ENCODE measurements around the gene THOC6.

DNA sequence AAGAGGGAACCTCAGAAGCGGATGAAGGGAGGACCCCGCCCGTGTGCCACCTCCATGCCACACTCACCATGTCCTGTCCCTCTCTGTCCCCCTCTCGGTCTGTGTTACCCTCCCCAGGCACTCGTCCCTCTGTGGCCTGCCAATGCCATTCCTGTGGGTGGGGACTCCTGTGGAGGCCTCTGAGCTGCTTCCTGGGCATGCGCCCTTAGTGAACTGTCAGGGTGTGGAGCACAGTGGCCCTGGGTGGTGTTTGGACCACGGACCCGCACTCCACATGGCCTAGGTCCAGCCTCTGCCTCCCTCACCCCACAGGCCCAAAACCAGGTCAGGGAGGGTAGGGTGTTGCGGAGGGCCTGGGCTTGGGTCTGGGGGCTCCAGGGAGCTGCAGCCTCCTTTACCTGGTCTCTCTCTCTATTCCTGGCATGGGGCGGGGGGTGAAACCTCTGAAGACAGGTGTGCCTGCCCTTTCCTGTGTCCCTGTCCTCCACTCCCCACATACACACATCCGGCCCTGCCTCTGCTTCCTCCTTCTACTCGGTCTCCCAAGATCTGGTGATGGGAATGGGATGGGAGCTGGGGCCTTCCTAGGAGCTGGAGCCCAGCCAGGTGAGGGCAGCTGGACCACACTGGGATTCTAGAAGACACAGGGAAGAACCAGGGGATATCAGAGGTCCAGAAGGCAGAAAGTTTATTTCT lies 32.1 kb upstream of the THOC6 start:
- TF ChIP-seq, protein P1, sequence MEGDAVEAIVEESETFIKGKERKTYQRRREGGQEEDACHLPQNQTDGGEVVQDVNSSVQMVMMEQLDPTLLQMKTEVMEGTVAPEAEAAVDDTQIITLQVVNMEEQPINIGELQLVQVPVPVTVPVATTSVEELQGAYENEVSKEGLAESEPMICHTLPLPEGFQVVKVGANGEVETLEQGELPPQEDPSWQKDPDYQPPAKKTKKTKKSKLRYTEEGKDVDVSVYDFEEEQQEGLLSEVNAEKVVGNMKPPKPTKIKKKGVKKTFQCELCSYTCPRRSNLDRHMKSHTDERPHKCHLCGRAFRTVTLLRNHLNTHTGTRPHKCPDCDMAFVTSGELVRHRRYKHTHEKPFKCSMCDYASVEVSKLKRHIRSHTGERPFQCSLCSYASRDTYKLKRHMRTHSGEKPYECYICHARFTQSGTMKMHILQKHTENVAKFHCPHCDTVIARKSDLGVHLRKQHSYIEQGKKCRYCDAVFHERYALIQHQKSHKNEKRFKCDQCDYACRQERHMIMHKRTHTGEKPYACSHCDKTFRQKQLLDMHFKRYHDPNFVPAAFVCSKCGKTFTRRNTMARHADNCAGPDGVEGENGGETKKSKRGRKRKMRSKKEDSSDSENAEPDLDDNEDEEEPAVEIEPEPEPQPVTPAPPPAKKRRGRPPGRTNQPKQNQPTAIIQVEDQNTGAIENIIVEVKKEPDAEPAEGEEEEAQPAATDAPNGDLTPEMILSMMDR (tag by site-specific recombination; IDR thresholded peaks at IDR 0.05): no peak
- TF ChIP-seq, protein P2, sequence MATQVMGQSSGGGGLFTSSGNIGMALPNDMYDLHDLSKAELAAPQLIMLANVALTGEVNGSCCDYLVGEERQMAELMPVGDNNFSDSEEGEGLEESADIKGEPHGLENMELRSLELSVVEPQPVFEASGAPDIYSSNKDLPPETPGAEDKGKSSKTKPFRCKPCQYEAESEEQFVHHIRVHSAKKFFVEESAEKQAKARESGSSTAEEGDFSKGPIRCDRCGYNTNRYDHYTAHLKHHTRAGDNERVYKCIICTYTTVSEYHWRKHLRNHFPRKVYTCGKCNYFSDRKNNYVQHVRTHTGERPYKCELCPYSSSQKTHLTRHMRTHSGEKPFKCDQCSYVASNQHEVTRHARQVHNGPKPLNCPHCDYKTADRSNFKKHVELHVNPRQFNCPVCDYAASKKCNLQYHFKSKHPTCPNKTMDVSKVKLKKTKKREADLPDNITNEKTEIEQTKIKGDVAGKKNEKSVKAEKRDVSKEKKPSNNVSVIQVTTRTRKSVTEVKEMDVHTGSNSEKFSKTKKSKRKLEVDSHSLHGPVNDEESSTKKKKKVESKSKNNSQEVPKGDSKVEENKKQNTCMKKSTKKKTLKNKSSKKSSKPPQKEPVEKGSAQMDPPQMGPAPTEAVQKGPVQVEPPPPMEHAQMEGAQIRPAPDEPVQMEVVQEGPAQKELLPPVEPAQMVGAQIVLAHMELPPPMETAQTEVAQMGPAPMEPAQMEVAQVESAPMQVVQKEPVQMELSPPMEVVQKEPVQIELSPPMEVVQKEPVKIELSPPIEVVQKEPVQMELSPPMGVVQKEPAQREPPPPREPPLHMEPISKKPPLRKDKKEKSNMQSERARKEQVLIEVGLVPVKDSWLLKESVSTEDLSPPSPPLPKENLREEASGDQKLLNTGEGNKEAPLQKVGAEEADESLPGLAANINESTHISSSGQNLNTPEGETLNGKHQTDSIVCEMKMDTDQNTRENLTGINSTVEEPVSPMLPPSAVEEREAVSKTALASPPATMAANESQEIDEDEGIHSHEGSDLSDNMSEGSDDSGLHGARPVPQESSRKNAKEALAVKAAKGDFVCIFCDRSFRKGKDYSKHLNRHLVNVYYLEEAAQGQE (tag by site-specific recombination; IDR thresholded peaks at IDR 0.05): no peak
- TF ChIP-seq KLF16 (tag by site-specific recombination; IDR thresholded peaks at IDR 0.05) (no peak), ZNF785 (tag by site-specific recombination; IDR thresholded peaks at IDR 0.05) (no peak), ZBTB17 (tag by site-specific recombination; IDR thresholded peaks at IDR 0.05) (no peak), SP2 (tag by site-specific recombination; IDR thresholded peaks at IDR 0.05) (no peak), ZNF274 (IDR thresholded peaks at IDR 0.05; ENCODE audit: low read length) (no peak), ZNF274 (tag by site-specific recombination; IDR thresholded peaks at IDR 0.05; ENCODE audit: borderline replicate concordance) (no peak), PRDM1 (tag by site-specific recombination; IDR thresholded peaks at IDR 0.05) (no peak), EGR2 (tag by site-specific recombination; IDR thresholded peaks at IDR 0.05; ENCODE audit: low read depth) (no peak), ZNF560 (tag by site-specific recombination; IDR thresholded peaks at IDR 0.05; ENCODE audit: borderline replicate concordance) (no peak)
- TF ChIP-seq, protein P3, sequence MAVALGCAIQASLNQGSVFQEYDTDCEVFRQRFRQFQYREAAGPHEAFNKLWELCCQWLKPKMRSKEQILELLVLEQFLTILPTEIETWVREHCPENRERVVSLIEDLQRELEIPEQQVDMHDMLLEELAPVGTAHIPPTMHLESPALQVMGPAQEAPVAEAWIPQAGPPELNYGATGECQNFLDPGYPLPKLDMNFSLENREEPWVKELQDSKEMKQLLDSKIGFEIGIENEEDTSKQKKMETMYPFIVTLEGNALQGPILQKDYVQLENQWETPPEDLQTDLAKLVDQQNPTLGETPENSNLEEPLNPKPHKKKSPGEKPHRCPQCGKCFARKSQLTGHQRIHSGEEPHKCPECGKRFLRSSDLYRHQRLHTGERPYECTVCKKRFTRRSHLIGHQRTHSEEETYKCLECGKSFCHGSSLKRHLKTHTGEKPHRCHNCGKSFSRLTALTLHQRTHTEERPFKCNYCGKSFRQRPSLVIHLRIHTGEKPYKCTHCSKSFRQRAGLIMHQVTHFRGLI (tag by site-specific recombination; IDR thresholded peaks at IDR 0.05): no peak
- TF ChIP-seq, protein P4, sequence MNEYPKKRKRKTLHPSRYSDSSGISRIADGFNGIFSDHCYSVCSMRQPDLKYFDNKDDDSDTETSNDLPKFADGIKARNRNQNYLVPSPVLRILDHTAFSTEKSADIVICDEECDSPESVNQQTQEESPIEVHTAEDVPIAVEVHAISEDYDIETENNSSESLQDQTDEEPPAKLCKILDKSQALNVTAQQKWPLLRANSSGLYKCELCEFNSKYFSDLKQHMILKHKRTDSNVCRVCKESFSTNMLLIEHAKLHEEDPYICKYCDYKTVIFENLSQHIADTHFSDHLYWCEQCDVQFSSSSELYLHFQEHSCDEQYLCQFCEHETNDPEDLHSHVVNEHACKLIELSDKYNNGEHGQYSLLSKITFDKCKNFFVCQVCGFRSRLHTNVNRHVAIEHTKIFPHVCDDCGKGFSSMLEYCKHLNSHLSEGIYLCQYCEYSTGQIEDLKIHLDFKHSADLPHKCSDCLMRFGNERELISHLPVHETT (tag by site-specific recombination; IDR thresholded peaks at IDR 0.05): no peak
- TF ChIP-seq, protein P5, sequence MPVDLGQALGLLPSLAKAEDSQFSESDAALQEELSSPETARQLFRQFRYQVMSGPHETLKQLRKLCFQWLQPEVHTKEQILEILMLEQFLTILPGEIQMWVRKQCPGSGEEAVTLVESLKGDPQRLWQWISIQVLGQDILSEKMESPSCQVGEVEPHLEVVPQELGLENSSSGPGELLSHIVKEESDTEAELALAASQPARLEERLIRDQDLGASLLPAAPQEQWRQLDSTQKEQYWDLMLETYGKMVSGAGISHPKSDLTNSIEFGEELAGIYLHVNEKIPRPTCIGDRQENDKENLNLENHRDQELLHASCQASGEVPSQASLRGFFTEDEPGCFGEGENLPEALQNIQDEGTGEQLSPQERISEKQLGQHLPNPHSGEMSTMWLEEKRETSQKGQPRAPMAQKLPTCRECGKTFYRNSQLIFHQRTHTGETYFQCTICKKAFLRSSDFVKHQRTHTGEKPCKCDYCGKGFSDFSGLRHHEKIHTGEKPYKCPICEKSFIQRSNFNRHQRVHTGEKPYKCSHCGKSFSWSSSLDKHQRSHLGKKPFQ (tag by site-specific recombination; IDR thresholded peaks at IDR 0.05): no peak
- TF ChIP-seq, protein P6, sequence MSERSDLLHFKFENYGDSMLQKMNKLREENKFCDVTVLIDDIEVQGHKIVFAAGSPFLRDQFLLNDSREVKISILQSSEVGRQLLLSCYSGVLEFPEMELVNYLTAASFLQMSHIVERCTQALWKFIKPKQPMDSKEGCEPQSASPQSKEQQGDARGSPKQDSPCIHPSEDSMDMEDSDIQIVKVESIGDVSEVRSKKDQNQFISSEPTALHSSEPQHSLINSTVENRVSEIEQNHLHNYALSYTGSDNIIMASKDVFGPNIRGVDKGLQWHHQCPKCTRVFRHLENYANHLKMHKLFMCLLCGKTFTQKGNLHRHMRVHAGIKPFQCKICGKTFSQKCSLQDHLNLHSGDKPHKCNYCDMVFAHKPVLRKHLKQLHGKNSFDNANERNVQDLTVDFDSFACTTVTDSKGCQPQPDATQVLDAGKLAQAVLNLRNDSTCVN (tag by site-specific recombination; optimal IDR thresholded peaks at IDR 0.05): no peak

All from HEK293 (cell line).